ENCODE measurements around the gene OR11H1. TPM values are rescaled to one million over a fixed set of nuclear protein-coding genes. Genes with fewer than 3 reads are reported as not detected.

Gene OR11H1, protein sequence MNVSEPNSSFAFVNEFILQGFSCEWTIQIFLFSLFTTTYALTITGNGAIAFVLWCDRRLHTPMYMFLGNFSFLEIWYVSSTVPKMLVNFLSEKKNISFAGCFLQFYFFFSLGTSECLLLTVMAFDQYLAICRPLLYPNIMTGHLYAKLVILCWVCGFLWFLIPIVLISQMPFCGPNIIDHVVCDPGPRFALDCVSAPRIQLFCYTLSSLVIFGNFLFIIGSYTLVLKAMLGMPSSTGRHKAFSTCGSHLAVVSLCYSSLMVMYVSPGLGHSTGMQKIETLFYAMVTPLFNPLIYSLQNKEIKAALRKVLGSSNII
- total RNA-seq: not detected in 2 replicates

DNA sequence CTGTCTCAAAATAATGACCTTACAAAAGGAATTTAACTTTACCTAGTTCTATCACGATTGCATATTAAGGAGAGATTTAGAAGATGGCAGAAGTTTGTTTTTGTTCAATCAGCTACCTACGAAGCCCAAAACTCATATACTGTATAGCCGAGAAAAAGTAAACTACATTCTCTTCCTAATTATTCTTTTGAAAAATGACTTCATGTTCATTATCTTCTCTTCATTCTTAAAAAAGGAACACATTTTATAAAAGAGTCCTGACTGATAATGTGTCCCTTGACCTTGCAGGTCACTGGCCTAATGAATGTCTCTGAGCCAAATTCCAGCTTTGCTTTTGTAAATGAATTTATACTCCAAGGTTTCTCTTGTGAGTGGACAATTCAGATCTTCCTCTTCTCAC is at the start of gene OR11H1:
Gene OR11H1 (plus strand): TSS at position 301 of the 400 bp plus-strand sequence. CDS start 0 bp downstream, at position 301.

Other genes starting within 250 kb of the OR11H1 start
- gene POTEH, start 161.8 kb downstream of the OR11H1 start, total RNA-seq: not detected in 2 replicates